A549 (cell line): ENCODE data around the gene BPI.

Experiments used
- NPAS2 ChIP-seq: fragments of 250-450 bp; sonication (Bioruptor Pico); IDR thresholded peaks from 2 replicates; pipeline ENCODE4 v1.8.0; 2022; ENCODE audit warnings: mild to moderate bottlenecking, moderate library complexity, borderline replicate concordance
- POLR2AphosphoS2 ChIP-seq: conservative IDR thresholded peaks from 2 replicates; pipeline ENCODE4 v1.6.1; 2012; ENCODE audit warnings: low read length, improper control_type of control experiment, inconsistent platforms

- no peak for TF ChIP-seq POLR2AphosphoS2
- no peak for TF ChIP-seq NPAS2 (CRISPR knock-in tag)
These were observed 53.8 kb downstream of the BPI start for GRCh38 chr20:38357653-38358207.
